ENCODE results near the gene BEST3.
"Not testable (repeated sequence)": the region's sequence is repeated elsewhere in the genome, so short reads cannot be mapped to it uniquely, and the experiment has no call there.

Gene BEST3

DNA sequence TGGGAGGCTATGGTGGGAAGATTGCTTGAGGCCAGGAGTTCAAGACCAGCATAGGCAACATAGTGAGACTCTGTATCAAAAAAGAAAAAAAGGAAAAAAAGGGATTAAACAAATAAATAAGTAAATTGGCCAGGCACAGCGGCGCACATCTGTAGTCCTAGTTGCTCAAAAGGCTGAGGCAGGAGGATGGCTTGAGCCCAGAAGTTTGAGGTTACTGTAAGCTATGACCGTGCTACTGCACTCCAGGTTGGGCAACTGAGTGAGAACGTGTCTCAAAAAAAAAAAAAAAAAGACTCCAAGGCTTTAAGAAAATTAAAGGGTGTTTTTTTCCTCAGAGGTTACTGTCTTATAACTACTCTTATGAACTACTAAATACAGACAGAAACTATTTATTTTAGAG is 11.7 kb downstream of the BEST3 start:
- peak; percentile 21 for DNase-seq

DNA sequence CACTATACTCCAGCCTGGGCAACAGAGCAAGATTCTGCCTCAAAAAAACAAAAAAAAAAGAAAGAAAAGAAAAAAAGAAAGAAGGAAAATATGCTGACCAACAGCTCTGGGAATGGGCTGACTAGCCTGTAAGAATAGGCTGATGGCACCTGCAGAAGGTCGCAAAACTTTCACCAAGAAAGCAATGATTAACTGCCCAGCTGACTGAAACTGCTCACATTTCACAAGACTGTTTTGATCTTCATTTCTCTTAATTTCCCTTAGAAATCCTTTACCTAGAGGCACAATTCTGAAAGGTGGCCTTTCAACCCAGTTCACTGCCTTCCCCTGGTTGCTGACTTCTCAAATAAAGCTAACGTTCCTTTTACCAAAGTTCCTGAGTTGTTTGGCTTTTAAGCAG is 12.4 kb downstream of the BEST3 start:
- DNase-seq, result no peak

DNA sequence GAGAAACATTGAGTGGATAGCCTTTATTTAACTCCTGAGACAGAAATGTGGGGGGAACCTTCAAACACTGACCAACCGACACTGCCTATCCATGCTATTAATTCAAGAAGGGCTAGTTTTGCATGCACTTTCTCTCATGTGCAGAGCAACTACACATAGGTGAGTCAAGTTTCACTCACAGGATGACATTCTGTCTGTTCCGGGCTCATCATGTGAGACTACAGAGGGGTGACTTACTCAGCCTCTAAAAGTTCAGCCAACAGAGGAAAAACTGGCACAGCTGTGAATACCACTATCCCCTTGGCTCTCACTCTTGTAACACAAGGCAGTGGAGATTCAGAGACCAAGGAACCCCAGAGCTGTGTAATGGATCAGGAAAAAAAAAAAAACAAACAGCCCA is 13.3 kb downstream of the BEST3 start:
- DNase-seq, result peak; percentile 26

DNA sequence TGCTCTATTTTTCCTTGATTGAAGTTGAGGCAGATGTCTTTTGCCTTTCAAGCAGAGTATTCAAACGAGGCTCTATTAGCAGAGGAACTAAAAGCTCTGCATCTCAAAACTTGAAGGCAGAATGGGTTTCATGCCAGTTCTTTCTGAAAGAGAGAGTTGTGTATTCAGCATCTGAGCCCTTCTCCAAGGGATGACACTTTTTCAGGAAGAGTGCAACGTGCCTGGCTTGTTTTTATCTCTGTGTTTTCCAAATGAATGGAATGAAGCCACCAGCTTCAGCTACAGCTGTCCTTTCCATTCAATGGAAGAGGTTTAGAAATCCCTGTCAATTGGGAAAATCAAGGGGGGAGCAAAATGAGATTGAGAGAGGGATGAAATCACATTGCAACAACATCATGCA is 14.6 kb downstream of the BEST3 start:
- DNase-seq, result no peak

DNA sequence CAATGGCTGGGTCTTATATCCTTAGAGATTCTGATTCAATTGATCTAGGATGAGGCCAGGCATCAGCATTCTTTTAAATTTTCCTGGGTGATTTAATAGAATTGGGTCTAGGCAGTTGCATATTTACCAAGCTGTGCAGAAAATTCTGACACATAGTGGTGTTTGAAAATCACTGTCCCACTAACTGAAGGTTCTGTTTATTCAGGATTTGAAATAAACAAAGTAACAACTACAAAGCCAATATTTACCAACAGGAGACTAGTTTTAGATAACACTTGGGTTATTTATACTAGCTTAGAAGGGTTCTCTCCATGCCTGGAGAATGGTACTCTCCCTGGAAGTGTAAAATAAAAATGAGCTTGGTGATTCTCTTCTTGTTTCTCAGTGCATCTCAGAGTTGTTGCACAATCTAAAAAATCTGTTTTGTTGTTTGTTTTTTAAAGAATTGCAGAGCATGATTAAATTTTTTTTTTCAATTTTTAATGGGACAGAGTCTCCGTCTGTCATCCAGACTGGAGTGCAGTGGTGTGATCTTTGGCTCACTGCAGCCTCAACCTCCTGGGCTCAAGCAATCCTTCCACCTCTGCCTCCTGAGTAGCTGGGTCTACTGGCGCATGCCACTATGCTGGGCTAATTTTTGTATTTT is 16.9 kb downstream of the BEST3 start:
- DNase-seq, result no peak

GRCh38 chr12:69679119-69679518 is 20.0 kb downstream of the BEST3 start:
- DNase-seq, result no peak

DNA sequence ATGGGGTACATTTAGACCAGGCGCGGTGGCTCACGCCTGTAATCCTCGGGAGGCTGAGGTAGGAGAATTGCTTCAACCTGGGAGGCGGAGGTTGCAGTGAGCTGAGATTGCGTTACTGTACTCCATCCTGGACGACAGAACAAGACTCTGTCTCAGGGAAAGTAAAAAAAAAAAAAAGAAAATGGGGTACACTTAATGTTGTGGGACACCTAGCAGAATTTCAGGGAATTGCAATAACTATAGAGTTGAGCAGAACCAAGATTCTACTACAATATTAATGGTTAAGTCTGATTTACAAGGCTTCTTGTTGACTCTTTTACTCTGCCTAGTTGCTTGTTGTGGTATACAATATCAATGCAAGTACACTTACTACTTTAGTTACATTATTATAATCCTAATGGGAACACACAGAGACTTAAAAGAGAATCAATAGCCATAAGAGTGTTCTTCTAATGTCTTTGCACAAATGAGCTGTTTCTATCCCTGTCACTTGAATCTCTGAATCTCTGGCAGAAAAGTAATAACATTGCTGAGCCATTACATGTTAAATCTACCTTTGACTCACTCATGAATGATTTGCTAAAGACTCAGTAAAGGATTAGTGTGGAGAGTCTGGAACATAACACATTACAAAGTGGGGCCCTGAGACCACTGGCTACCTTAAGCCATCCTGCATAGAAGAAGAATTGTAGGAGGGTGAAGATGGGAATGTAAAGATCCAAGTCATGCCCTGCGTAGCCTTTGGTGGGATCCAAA is 22.7 kb downstream of the BEST3 start:
- no peak for DNase-seq

- no peak for DNase-seq
Observed at GRCh38 chr12:69672195-69672594, 26.9 kb downstream of the BEST3 start.

DNA sequence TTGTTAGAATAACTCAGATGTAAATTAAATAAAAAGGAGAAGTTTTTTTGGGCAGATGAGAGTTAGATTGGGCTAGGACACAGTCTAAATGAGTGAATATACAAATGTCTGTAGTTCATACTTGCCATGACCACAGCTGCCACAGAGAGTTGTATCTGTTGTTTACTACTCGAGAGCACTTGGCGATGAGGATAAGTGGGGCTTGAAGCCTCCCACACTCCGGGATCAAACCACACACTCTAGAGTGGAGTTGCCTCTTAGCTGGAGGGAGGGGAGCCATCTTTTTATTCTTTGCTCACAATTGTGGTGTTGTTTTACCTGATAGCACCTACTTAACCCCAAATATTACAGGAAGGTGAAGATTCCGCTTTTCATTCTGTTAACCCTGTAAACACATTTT is 27.5 kb downstream of the BEST3 start:
- no peak for DNase-seq

DNA sequence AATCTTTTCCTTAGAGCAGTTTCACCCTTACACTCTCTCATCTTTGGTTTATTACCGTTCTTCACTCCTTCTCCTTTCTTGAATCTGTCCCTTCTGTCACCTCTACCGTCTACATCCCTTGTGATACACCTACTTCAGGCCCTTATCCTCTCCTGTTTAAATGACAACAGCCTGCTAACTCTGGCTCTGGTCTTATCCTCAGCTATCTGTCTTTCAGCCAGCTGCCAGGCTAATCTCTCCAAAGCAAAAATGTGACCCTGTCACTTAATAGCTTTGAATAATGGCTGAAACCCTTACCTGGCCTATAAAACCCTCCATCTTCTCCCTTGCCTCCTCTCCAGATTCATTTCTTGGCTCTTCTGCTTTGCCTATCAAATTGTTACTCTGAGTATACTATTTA is 32.3 kb downstream of the BEST3 start:
- no peak for DNase-seq

DNA sequence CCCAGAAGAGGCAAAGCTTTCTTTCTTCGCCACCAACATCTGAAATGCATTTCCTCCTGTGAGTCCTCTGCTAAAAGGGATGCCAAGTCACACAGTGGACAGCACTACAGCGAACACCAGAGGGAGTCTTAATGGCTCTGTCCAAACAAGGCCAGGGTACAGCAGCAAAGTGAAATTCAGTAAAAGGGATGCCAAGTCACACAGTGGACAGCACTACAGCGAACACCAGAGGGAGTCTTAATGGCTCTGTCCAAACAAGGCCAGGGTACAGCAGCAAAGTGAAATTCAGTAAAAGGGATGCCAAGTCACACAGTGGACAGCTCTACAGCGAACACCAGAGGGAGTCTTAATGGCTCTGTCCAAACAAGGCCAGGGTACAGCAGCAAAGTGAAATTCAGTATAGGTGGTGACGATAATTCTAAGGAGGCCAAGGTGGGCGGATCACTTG is 34.1 kb downstream of the BEST3 start:
- DNase-seq, result not testable (repeated sequence)

- no peak for DNase-seq
Observed at GRCh38 chr12:69663726-69664125, 35.4 kb downstream of the BEST3 start.

DNA sequence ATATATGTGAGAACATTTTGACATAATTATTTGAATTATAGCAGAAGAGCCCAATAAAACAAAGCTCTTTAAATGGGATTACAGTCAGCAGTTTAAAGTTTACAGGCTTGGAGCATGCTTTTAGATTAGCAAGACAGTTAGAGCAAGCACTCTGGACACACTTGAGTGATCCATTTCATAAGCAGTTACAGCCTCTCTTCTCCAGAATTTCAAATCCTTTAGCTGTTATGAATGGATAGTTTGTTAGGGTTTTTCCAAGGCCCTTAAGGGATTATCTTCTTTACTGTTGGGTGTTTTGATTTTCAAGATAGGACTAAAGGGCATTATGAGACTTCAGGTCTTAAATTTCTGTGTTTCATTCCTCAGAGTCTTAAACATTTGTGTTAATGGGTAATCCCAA is 36.3 kb downstream of the BEST3 start:
- no peak for DNase-seq

GRCh38 chr12:69661386-69661785 is 37.7 kb downstream of the BEST3 start:
- DNase-seq, result no peak

GRCh38 chr12:69660164-69660863 is 38.8 kb downstream of the BEST3 start:
- DNase-seq, result no peak

DNA sequence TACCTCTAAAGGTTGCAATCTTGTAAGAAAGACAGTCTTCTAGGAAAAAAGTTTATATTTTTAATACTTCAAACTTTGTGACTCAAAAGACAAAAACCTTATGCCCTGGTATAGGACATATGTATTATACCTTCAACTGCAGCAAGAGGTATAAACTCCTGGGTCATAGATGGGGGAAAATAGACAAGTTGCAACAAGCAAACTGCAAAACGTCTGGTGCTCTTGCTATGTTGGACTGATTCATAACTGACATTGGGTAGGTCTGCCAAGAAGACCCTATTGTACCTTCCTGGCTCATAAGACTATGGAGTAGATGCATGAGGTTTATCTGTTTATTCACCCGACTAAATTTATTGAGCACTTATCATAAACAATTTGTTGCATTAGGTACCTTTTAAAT is 40.9 kb downstream of the BEST3 start:
- DNase-seq, result no peak

GRCh38 chr12:69657376-69658137 is 41.5 kb downstream of the BEST3 start:
- DNase-seq, result peak; percentile 54

DNA sequence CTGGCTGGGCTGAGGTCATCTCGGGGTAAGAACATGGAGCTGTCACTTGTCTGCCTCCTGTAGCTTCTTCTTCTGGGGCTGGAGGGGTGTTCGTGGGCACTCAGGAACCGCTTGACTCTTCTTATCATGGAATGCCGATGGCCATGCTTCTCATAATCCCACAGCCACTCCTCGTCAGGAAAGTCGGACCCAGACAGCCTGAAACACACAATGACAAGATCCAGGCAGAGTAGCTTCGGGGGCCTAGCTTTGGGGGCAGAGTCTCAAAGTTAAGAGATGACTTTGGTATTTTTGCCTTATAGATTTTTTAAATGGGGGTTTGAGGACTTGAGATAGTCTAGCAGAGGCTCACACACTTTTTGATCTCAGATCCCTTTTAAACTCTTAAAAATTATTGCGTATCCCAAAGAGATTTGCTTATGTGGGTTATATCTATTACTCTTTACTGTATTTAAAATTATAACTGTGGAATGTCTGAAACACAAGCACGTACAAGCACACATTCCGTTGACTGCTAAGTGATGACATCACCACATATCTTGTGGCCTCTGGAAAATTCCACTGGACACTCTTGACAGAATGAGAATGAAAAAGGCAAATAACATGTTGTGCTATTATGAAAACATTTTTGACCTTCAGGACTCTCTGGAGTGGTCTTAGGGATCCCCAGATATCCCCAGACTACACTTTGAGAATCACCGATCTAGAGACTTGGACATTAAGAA is 43.3 kb downstream of the BEST3 start:
- peak; percentile 82 for DNase-seq

GRCh38 chr12:69653703-69654102 is 45.4 kb downstream of the BEST3 start:
- peak; percentile 26 for DNase-seq

DNA sequence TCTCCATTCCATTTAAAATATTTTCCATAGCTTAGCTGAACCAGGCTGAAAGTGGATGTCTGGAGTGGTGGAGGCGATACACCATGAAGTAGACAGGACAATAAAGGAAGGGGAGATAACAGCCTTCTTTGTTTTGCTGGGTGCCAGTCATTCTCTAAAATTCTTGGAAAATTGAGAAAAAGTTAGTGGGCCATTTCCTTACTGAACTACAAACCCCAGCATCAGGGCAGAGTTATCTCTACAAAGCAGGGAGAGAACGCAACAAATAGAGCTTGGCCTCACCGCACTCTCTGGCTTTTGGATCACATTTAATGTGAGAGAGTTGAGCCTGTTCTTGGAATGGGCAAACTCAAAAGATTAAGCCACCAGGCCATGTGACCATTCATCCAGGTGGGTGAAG is 47.2 kb downstream of the BEST3 start:
- no peak for DNase-seq

GRCh38 chr12:69649529-69649928 is 49.6 kb downstream of the BEST3 start:
- no peak for DNase-seq

GRCh38 chr12:69648476-69648875 is 50.6 kb downstream of the BEST3 start:
- peak; percentile 98 for DNase-seq

- no peak for DNase-seq
Observed at GRCh38 chr12:69647178-69647577, 51.9 kb downstream of the BEST3 start.

Measured in NCI-H226 (cell line).